Suppressor macrophage treated with lipopolysaccharide for 4 hours (primary cell): ENCODE results near the gene MTCP1.

Experiments
- DNase-seq: peaks from one replicate; pipeline ENCODE4 v3.0.0-alpha.2; 2020

Gene MTCP1

DNA sequence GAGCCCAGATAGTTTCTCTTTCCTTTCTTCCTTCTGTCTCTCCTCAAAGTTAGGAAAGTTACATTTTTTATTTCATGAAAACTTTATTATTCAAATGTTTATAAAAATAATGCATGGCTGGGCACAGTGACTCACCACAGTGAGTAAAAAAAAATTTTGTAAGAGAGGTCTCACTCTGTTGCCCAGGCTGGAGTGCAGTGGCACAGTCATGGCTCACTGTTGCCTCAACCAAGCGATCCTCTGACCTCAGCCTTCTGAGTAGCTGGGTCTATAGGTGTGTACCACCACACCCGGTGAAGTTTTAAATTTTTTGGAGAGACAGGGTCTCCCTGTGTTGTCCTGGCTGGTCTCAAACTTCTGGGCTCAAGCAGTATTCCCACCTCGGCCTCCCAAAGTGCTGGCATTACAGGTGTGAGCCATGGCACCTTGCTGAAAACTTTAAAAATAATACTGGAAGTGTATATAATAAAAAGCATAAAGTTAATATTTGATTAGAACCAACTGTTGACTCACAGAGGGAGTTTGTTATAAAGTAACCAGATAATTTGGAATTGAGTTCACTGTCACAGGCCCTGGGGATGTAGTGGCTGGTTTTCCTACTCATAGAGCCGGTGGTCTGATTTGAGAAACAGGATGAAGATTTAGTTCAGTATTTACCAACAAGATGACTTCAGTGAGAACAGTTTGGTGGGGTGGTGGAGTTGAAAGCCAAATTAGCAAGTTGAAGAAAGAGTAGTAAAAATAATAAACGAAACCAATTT is 18.0 kb downstream of the MTCP1 start:
- no peak for DNase-seq

GRCh38 chrX:155048977-155049619 is 21.8 kb downstream of the MTCP1 start:
- DNase-seq: peak; percentile 57

- DNase-seq: no peak
Observed at GRCh38 chrX:155046811-155047528, 24.0 kb downstream of the MTCP1 start.

DNA sequence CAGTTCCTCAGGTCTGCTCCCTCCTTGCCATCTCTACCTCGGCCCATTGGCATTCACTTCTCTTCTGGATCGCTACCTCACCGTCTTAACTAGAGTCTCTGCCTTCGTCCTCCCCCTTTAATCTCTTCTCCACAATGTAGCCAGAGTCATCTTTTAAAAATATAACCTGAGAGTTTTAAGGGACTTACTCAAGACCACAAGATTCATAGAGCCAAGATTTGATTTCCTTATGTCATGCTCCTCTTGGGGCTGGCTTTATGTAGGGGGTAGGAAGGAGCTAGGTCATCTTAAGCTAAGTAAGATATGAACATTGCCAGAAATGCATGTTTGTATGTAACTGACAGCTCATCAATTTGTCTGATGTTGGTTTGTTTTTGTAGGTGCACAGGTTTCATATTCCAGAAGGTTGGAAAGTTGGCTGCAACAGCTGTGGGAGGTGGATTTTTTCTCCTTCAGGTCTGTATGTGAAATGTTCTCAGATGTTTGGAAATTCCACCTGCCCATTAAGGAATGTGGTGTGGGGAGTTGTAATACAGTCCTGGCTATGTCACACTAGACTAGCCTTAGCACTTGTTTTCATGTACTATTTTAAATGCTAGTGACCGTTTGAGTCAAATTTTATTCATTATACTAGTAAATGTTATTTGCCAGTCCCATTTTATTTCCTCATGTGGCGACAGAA is 24.7 kb downstream of the MTCP1 start:
- no peak for DNase-seq

- no peak for DNase-seq
Observed at GRCh38 chrX:155035688-155036087, 35.2 kb downstream of the MTCP1 start.

GRCh38 chrX:155031657-155032056 is 39.3 kb downstream of the MTCP1 start:
- DNase-seq: no peak

DNA sequence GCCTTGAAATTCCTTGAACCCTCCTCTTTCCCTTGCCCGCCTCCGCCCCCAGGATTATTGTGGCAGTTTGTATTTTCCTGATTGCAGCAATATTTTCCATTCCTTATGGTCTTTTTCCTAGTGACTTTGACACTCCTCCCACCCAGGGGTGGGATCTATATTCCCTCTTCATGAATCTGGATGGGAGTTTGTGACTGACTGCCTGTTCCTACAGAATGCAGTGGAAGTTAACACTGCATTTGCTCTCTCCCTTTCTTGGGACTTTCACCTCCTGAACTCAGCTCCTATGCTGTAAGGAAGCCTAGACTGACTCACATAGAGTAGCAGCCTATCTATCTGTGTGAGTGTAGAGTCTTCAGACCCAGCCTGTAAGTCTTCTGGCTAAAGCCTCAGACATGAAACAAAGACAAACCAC is 42.1 kb downstream of the MTCP1 start:
- DNase-seq: peak; percentile 20

DNA sequence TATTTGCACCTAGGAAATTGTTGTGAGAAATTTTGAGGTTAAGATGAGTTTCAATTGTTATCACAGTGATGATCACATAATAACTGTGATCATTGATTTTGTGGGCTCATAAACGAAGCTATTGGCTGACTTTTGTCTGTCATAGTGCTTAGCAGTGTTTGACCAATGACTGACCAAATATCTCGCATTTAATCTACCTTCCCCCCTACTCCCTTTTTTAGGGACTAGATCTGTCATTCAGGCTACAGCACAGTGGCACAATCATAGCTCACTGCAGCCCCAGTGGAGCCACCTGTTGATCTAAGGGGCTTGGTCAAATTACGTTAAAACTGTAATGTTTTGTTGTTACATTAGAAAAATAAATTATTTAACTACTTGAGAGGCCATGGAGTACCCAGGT is 42.8 kb downstream of the MTCP1 start:
- DNase-seq: no peak

DNA sequence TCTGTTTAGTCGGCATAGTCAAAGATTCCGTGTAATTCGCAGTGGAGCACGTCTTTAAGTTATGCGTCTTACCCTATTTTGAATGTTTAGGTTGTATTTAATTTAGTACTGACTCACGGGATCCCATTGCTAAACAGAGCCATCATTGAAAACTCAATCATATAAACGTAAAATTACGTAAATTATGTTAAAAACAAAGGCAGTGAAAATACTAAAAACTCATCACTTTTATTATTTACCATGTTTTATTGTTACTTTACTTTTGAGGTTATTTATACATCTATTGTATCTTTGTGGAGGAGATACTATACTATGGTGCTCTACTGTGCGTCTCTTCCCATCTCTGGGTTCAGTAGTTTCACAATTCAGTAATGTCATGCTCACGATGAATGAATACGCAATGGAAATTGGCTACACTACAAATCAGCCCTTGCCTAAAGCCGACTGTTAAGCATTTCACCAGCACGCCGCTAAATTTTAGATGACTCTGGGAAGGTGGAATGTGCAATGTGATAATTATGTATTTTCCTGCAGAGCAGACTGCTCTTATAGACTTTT is 43.3 kb downstream of the MTCP1 start:
- peak; percentile 76 for DNase-seq

DNA sequence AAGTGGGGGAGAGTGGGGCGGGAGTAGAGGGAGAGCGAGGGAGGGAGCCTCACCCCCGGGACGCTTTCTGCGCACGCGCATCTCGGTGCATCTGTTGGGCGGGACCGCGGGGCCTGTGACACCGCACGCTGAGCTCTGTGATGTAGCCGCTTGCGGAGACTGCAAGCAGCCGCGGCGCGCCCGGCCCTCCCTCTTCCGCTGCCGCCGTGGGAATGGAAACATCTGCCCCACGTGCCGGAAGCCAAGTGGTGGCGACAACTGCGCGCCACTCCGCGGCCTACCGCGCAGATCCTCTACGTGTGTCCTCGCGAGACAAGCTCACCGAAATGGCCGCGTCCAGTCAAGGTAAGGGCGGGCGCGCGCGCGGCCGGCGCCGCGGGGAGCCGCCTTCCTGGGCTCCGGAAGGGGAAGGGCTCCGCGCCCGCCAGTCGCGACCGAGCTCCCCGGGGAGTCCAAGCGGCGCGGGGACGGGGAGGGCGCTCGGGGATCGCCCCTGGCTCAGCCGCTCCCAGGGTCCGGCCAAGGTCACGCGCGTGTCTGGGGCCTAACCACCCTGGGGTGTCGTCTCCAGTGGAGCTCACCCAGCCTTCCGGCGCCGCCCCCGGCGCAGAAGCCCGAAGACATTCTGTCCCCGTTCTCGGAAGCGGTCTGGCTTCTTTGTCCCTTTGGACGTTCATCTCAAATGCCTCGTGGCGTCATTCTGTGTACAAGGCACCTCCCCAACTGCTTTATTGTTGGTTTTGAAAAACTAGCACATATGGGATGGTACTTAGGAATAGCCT is 44.0 kb downstream of the MTCP1 start, which contains the start of gene FUNDC2:
Gene FUNDC2, plus strand, starts transcription at position 118 of the 782 bp plus-strand sequence. Its CDS starts 95 bp downstream, at position 213.
- peak; percentile 94 for DNase-seq

GRCh38 chrX:155026420-155026726 is 44.6 kb downstream of the MTCP1 start:
- no peak for DNase-seq

GRCh38 chrX:155023907-155024833 is 46.8 kb downstream of the MTCP1 start:
- no peak for DNase-seq

GRCh38 chrX:155022585-155022984 is 48.4 kb downstream of the MTCP1 start, which contains the start of gene F8:
Gene F8 (minus strand): TSS chrX:155022723. CDS start chrX:155022552, 171 bp downstream.
- DNase-seq: peak; percentile 19

DNA sequence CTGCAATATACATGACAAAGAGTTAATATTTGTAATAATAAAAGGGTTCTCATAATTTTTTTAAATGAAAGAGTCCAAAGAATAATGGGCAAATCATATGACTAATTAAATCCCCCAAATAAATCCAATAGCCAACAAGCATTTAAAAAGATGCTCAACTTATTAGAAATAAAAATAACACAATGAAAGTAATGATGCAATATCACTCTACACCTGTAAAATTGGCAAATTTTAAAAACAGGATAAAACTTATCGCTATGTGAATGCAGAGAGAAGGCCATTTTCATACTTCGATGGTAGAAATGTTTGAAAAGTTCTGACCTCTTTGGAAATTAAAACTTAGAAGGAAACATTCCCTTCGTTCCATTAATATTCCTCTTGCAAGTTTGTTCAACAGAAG is 50.3 kb downstream of the MTCP1 start:
- no peak for DNase-seq
